ENCODE measurements around the gene TIGD1. TPM values are rescaled to one million over a fixed set of nuclear protein-coding genes. Genes with fewer than 3 reads are reported as not detected.

Gene TIGD1
- total and polyA plus RNA-seq, 2 donors from 2014 or later, result 4.8 to 7.0 TPM

DNA sequence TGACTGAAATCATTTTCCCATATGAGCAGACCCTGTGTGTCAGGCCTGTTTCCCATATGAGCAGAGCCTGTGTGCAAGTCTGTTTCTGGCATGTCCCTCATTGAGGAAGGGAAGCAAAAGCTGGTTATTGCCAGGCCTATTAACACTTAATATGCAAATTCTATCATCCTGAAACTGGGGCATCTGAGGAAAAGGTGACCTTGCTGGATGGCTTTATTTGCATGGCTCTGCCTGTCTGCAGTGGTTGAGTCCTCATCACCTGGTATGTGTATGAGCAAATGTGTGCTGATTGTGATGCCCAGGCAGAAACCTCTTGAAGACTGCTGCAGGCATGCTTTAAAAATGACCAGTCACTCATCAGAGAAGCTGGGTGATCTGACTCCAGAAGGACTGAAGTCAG, 31.4 kb upstream of the TIGD1 start:
- Histone ChIP-seq H3K27ac (ENCODE audit: low read depth in 2 of 2, low read length in 2 of 2) (no peak overlapping the region), H3K4me3 (ENCODE audit: low read length in 3 of 3) (no peak overlapping the region), H3K4me1 (ENCODE audit: control insufficient read depth in 2 of 3, insufficient read depth in 2 of 3, low read depth in 1 of 3, low read length in 3 of 3) (peaks cover 0 to 19% (median 4%) of the 10 kb centered on the region in 3 donors), H3K9me3 (ENCODE audit: control insufficient read depth in 2 of 3, insufficient read depth in 1 of 3, low read length in 3 of 3) (no peaks in the 10 kb centered on the region), H3K9ac (ENCODE audit: low read length in 3 of 3) (no peak overlapping the region), H3K36me3 (ENCODE audit: control insufficient read depth in 2 of 3, insufficient read depth in 3 of 3, low read length in 3 of 3) (peaks cover 0 to 25% (median 6%) of the 10 kb centered on the region in 3 donors), H3K27me3 (ENCODE audit: control insufficient read depth, insufficient read depth, low read length) (no peaks in the 10 kb centered on the region)
- intact Hi-C loops (cut with DNase I), result no loop called here
- no peak for DNase-seq
- no peak for FAIRE-seq
- TF ChIP-seq, protein P1, sequence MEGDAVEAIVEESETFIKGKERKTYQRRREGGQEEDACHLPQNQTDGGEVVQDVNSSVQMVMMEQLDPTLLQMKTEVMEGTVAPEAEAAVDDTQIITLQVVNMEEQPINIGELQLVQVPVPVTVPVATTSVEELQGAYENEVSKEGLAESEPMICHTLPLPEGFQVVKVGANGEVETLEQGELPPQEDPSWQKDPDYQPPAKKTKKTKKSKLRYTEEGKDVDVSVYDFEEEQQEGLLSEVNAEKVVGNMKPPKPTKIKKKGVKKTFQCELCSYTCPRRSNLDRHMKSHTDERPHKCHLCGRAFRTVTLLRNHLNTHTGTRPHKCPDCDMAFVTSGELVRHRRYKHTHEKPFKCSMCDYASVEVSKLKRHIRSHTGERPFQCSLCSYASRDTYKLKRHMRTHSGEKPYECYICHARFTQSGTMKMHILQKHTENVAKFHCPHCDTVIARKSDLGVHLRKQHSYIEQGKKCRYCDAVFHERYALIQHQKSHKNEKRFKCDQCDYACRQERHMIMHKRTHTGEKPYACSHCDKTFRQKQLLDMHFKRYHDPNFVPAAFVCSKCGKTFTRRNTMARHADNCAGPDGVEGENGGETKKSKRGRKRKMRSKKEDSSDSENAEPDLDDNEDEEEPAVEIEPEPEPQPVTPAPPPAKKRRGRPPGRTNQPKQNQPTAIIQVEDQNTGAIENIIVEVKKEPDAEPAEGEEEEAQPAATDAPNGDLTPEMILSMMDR (IDR thresholded peaks at IDR 0.05; ENCODE audit: borderline replicate concordance, extremely low read depth, insufficient read depth), result no peak

DNA sequence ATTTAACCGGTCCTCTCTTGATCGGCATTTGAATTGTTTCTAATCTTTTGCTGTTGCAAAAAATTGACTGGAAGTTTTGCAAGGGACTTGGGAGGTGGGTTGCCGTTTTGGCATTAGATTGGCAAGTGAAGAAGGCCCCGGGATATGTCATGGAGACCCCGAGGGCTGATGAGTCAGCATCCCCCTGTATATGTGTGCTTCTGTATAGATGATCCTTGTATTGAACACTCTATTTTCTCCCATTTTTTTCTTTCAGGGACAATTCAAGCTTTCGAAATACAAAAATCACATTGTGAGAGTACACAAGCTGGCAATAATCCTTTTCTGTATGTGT, 30.3 kb upstream of the TIGD1 start:
- Histone ChIP-seq H3K9me3 (ENCODE audit: control insufficient read depth in 2 of 3, insufficient read depth in 1 of 3, low read length in 3 of 3) (no peaks in the 10 kb centered on the region), H3K4me1 (ENCODE audit: control insufficient read depth in 2 of 3, insufficient read depth in 2 of 3, low read depth in 1 of 3, low read length in 3 of 3) (peaks cover 0 to 15% (median 4%) of the 10 kb centered on the region in 3 donors), H3K27me3 (ENCODE audit: control insufficient read depth, insufficient read depth, low read length) (no peaks in the 10 kb centered on the region), H3K4me3 (ENCODE audit: low read length in 3 of 3) (no peak overlapping the region), H3K9ac (ENCODE audit: low read length in 3 of 3) (no peak overlapping the region), H3K36me3 (ENCODE audit: control insufficient read depth in 2 of 3, insufficient read depth in 3 of 3, low read length in 3 of 3) (peaks cover 0 to 25% (median 6%) of the 10 kb centered on the region in 3 donors), H3K27ac (ENCODE audit: low read depth in 2 of 2, low read length in 2 of 2) (no peak overlapping the region)
- TF ChIP-seq, protein P1 (IDR thresholded peaks at IDR 0.05; ENCODE audit: borderline replicate concordance, extremely low read depth, insufficient read depth), result no peak
- DNase-seq (no peak), FAIRE-seq (no peak)
- intact Hi-C loops (cut with DNase I), result no loop called here

DNA sequence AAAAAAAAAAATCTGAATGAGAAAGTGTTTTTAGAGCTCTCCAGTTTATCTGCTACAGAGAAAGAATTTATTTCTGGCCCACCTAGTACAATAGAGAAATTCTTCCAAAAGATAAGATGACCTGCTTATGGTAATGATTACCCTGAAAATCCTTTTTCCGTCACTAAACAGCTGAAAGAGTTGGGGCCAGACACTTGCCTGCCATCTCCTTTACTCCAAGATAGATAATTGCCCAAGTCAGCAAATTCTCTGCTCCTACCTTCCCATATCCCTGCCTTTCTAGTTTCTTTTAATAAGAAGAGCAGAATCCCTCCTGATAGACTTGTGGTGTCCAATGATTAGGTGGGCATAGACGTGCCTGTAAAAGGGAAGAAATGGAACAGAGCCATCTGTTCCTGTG, 28.3 kb upstream of the TIGD1 start:
- TF ChIP-seq, protein P1 (IDR thresholded peaks at IDR 0.05; ENCODE audit: borderline replicate concordance, extremely low read depth, insufficient read depth), result no peak
- H3K27me3 ChIP-seq (ENCODE audit: control insufficient read depth, insufficient read depth, low read length), result no peaks in the 10 kb centered on the region
- DNase-seq (no peak), FAIRE-seq (no peak)
- intact Hi-C loops (cut with DNase I), result no loop called here
- no peak overlapping the region for H3K4me3 ChIP-seq (ENCODE audit: low read length in 3 of 3)
- peaks cover 0 to 25% (median 6%) of the 10 kb centered on the region in 3 donors for H3K36me3 ChIP-seq (ENCODE audit: control insufficient read depth in 2 of 3, insufficient read depth in 3 of 3, low read length in 3 of 3)
- peaks cover 2 to 26% (median 4%) of the 10 kb centered on the region in 3 donors for H3K4me1 ChIP-seq (ENCODE audit: control insufficient read depth in 2 of 3, insufficient read depth in 2 of 3, low read depth in 1 of 3, low read length in 3 of 3)
- no peak overlapping the region for H3K27ac ChIP-seq (ENCODE audit: low read depth in 2 of 2, low read length in 2 of 2)
- H3K9me3 ChIP-seq (ENCODE audit: control insufficient read depth in 2 of 3, insufficient read depth in 1 of 3, low read length in 3 of 3), result no peaks in the 10 kb centered on the region
- H3K9ac ChIP-seq (ENCODE audit: low read length in 3 of 3), result no peak overlapping the region

DNA sequence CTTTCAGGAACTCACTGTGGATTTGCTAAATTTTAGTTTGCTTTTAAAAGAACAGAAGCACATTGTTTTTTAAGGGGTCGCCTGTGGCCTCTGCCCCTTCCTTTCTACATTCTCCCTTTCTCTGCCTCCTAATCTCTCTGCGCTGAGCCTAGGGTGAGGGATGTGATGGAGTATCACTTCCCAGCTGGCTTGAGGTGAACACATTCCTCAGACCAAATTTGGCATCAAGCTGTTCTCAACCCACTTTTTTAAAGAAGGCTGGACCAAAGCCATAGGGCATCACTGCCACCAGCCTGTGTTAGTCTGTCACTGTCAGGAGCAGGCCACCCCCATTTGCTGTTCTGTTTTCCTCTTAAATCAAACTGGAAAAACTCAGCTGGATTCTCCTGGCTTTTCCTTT, 27.5 kb upstream of the TIGD1 start:
- no peaks in the 10 kb centered on the region for H3K27me3 ChIP-seq (ENCODE audit: control insufficient read depth, insufficient read depth, low read length)
- FAIRE-seq, result no peak
- DNase-seq, result no peak
- intact Hi-C loops (cut with DNase I), result no loop called here
- H3K27ac ChIP-seq (ENCODE audit: low read depth in 2 of 2, low read length in 2 of 2), result no peak overlapping the region
- peaks cover 0 to 23% (median 6%) of the 10 kb centered on the region in 3 donors for H3K36me3 ChIP-seq (ENCODE audit: control insufficient read depth in 2 of 3, insufficient read depth in 3 of 3, low read length in 3 of 3)
- H3K4me3 ChIP-seq (ENCODE audit: low read length in 3 of 3), result no peak overlapping the region
- TF ChIP-seq, protein P1 (IDR thresholded peaks at IDR 0.05; ENCODE audit: borderline replicate concordance, extremely low read depth, insufficient read depth), result no peak
- H3K9me3 ChIP-seq (ENCODE audit: control insufficient read depth in 2 of 3, insufficient read depth in 1 of 3, low read length in 3 of 3), result no peaks in the 10 kb centered on the region
- no peak overlapping the region for H3K9ac ChIP-seq (ENCODE audit: low read length in 3 of 3)
- peaks cover 4 to 34% (median 4%) of the 10 kb centered on the region in 3 donors for H3K4me1 ChIP-seq (ENCODE audit: control insufficient read depth in 2 of 3, insufficient read depth in 2 of 3, low read depth in 1 of 3, low read length in 3 of 3)

All from kidney (tissue), 14 donors.